Spinal cord (tissue), 10 donors: ENCODE results near the gene GLRX3. TPM values are rescaled to one million over a fixed set of nuclear protein-coding genes. Genes with fewer than 3 reads are reported as not detected.

Source experiments
- DNase-seq, 6 donors: peaks; one replicate each; pipeline versions ENCODE4 v3.0.0 to v3.0.0-alpha.2; 2013 to 2015; ENCODE audit warnings: low spot score in 6 of 6, low read depth in 4 of 6
- H3K27ac ChIP-seq: one replicate; pipeline ENCODE4 v1.5.1; 2013; ENCODE audit warnings: low read depth, low read length, control low read depth
- H3K27me3 ChIP-seq: one replicate; pipeline ENCODE4 v1.6.1; 2013; ENCODE audit warnings: low read length; ENCODE audit not compliant: control insufficient read depth, insufficient read depth
- H3K36me3 ChIP-seq: one replicate; pipeline ENCODE4 v1.6.1; 2013; ENCODE audit warnings: low read length; ENCODE audit not compliant: control insufficient read depth, insufficient read depth
- H3K4me1 ChIP-seq: one replicate; pipeline ENCODE4 v1.6.1; 2013; ENCODE audit warnings: low read length; ENCODE audit not compliant: control insufficient read depth, insufficient read depth
- H3K4me3 ChIP-seq: one replicate; pipeline ENCODE4 v1.5.1; 2013; ENCODE audit warnings: low read depth, low read length, control low read depth
- H3K9me3 ChIP-seq: one replicate; pipeline ENCODE4 v1.6.1; 2013; ENCODE audit warnings: low read length; ENCODE audit not compliant: control insufficient read depth, insufficient read depth
- WGBS: methylation state at CpG from one replicate; pipeline ENCODE4 v1.1.5; 2013; ENCODE audit warnings: missing lambda C conversion rate; ENCODE audit not compliant: insufficient coverage; 5-methylcytosine and 5-hydroxymethylcytosine counted together
- polyA plus RNA-seq, 2 donors: library from polyadenylated mRNA; unstranded; fragments of 120-200 nt; gene quantifications; one replicate each; pipeline ENCODE4 v1.2.1, GENCODE V29; 2013; ENCODE audit not compliant: insufficient read length in 2 of 2
- total RNA-seq, 2 donors: library from RNA; depleted of rRNA in 1 of 2; stranded (reverse); fragments of 120-200 nt in 1 of 2; fragments of >200 nt in 1 of 2; gene quantifications; one replicate each; pipeline versions ENCODE4 v1.2.3 to v1.2.4, GENCODE V29; 2013 to 2014
- donor health status: healthy.

Gene GLRX3
- total and polyA plus RNA-seq, 4 donors: 65.1 to 101 (median 84.4) TPM

- Histone ChIP-seq H3K27ac (no peak overlapping the region), H3K27me3 (no peaks in the 10 kb centered on the region), H3K4me3 (no peak overlapping the region), H3K4me1 (no peaks in the 10 kb centered on the region), H3K36me3 (peaks cover 2% of the 10 kb centered on the region), H3K9me3 (no peaks in the 10 kb centered on the region)
- 100% methylated on average over 2 of the region's 6 CpGs for WGBS
- DNase-seq: peak in 1 of 6 donors; percentile 59
These were observed 24.6 kb downstream of the GLRX3 start for GRCh38 chr10:130160775-130161174.

GRCh38 chr10:130161331-130161730, 25.1 kb downstream of the GLRX3 start:
- DNase-seq: peak in 1 of 6 donors; percentile 58
- no peaks in the 10 kb centered on the region for H3K9me3 ChIP-seq
- H3K36me3 ChIP-seq: peaks cover 2% of the 10 kb centered on the region
- H3K4me1 ChIP-seq: no peaks in the 10 kb centered on the region
- no peaks in the 10 kb centered on the region for H3K27me3 ChIP-seq
- H3K27ac ChIP-seq: no peak overlapping the region
- no CpG with 5 or more reads among the region's 2 CpGs for WGBS
- H3K4me3 ChIP-seq: no peak overlapping the region

GRCh38 chr10:130167193-130167592, 31.0 kb downstream of the GLRX3 start:
- H3K36me3 ChIP-seq: peaks cover 7% of the 10 kb centered on the region
- WGBS: 100% methylated on average over 6 of the region's 7 CpGs
- no peak for DNase-seq

GRCh38 chr10:130167707-130168106, 31.5 kb downstream of the GLRX3 start:
- H3K36me3 ChIP-seq: peaks cover 9% of the 10 kb centered on the region
- 97% methylated on average over 4 of the region's 7 CpGs for WGBS
- no peak overlapping the region for H3K4me3 ChIP-seq

More at GRCh38 chr10:130167193-130167592, 31.0 kb downstream of the GLRX3 start:
- H3K4me3 ChIP-seq: no peak overlapping the region
- H3K27me3 ChIP-seq: no peaks in the 10 kb centered on the region
- no peaks in the 10 kb centered on the region for H3K4me1 ChIP-seq
- H3K9me3 ChIP-seq: no peaks in the 10 kb centered on the region
- no peak overlapping the region for H3K27ac ChIP-seq

GRCh38 chr10:130169136-130169859, 33.1 kb downstream of the GLRX3 start:
- no peaks in the 10 kb centered on the region for H3K9me3 ChIP-seq
- no peaks in the 10 kb centered on the region for H3K27me3 ChIP-seq
- H3K4me1 ChIP-seq: no peaks in the 10 kb centered on the region
- 50% methylated on average over 2 of the region's 9 CpGs for WGBS
- H3K36me3 ChIP-seq: peaks cover 9% of the 10 kb centered on the region
- no peak overlapping the region for H3K27ac ChIP-seq
- DNase-seq: peak in 2 of 6 donors; percentile 24 to 86
- no peak overlapping the region for H3K4me3 ChIP-seq

More at GRCh38 chr10:130167707-130168106, 31.5 kb downstream of the GLRX3 start:
- Histone ChIP-seq H3K27ac (no peak overlapping the region), H3K9me3 (no peaks in the 10 kb centered on the region), H3K4me1 (no peaks in the 10 kb centered on the region), H3K27me3 (no peaks in the 10 kb centered on the region)
- DNase-seq: no peak

- Histone ChIP-seq H3K27ac (no peak overlapping the region), H3K4me3 (no peak overlapping the region), H3K9me3 (no peaks in the 10 kb centered on the region), H3K27me3 (no peaks in the 10 kb centered on the region), H3K36me3 (peaks cover 15% of the 10 kb centered on the region), H3K4me1 (no peaks in the 10 kb centered on the region)
- 96% methylated on average over 2 of the region's 3 CpGs for WGBS
- no peak for DNase-seq
These were observed 35.0 kb downstream of the GLRX3 start for GRCh38 chr10:130171196-130171595.

- Histone ChIP-seq H3K9me3 (no peaks in the 10 kb centered on the region), H3K27me3 (no peaks in the 10 kb centered on the region), H3K27ac (no peak overlapping the region), H3K36me3 (peaks cover 15% of the 10 kb centered on the region), H3K4me3 (no peak overlapping the region), H3K4me1 (peaks cover 3% of the 10 kb centered on the region)
- WGBS: no CpG with 5 or more reads among the region's 2 CpGs
- peak in 1 of 6 donors; percentile 27 for DNase-seq
These were observed 38.1 kb downstream of the GLRX3 start for GRCh38 chr10:130174328-130174727.

GRCh38 chr10:130175074-130175473, 38.9 kb downstream of the GLRX3 start:
- no peak overlapping the region for H3K27ac ChIP-seq
- no peaks in the 10 kb centered on the region for H3K27me3 ChIP-seq
- WGBS: 97% methylated on average over 4 of the region's 4 CpGs
- H3K4me3 ChIP-seq: no peak overlapping the region
- no peaks in the 10 kb centered on the region for H3K9me3 ChIP-seq
- no peak for DNase-seq
- H3K36me3 ChIP-seq: peaks cover 17% of the 10 kb centered on the region
- H3K4me1 ChIP-seq: peaks cover 3% of the 10 kb centered on the region

- no peak for DNase-seq
- WGBS: 67% methylated on average over 1 of the region's 7 CpGs
These were observed 41.1 kb downstream of the GLRX3 start for GRCh38 chr10:130177250-130177649.

GRCh38 chr10:130179640-130180039, 43.4 kb downstream of the GLRX3 start:
- Histone ChIP-seq H3K9me3 (no peaks in the 10 kb centered on the region), H3K4me1 (peaks cover 6% of the 10 kb centered on the region), H3K27me3 (no peaks in the 10 kb centered on the region), H3K36me3 (peaks cover 37% of the 10 kb centered on the region), H3K27ac (no peak overlapping the region), H3K4me3 (no peak overlapping the region)
- WGBS: 18% methylated on average over 2 of the region's 4 CpGs
- DNase-seq: peak; percentile 62 to 97 (median 70)

More at GRCh38 chr10:130177250-130177649, 41.1 kb downstream of the GLRX3 start:
- Histone ChIP-seq H3K36me3 (peaks cover 24% of the 10 kb centered on the region), H3K4me1 (peaks cover 6% of the 10 kb centered on the region), H3K27ac (no peak overlapping the region), H3K9me3 (no peaks in the 10 kb centered on the region), H3K4me3 (no peak overlapping the region), H3K27me3 (no peaks in the 10 kb centered on the region)
